ENCODE results near the gene DLG2. TPM values are rescaled to one million over a fixed set of nuclear protein-coding genes. Genes with fewer than 3 reads are reported as not detected.

DLG2 gene
- total RNA-seq, 3 donors from 2014 or later: 4.3 to 12.3 (median 6.9) TPM

DNA sequence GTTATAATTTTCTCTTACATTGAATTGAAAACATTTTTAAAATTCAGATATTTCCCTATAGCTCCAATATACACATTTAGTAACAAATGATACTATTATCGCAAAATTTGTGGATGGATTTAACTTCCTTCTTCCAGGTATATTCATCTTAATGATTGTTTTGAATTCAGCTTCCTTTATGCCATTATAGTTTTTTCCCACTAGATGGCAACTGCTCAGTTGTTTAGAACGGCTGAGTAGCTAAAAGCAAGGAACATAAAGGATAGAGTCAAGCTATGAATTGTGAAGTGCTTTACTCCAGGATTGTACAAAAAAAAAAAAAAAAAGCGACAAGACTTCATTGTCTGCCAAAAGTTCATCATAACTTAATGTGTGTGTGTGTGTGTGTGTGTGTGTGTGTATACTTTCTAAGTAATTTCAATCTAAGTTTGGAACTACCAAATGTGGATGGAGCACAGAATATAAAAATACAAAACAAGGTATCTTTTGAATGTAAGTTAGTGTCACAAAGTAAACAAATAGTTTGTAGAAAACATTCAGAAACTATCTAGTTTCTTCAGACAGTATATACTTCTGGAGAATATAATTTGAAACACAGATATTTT, 846.4 kb downstream of the DLG2 start:
- Histone ChIP-seq H3K27ac (no peak overlapping the region), H3K36me3 (no peaks in the 10 kb centered on the region), H3K27me3 (no peaks in the 10 kb centered on the region), H3K4me3 (no peak overlapping the region), H3K4me1 (no peaks in the 10 kb centered on the region), H3K9me3 (no peaks in the 10 kb centered on the region)
- TF ChIP-seq, protein P1, sequence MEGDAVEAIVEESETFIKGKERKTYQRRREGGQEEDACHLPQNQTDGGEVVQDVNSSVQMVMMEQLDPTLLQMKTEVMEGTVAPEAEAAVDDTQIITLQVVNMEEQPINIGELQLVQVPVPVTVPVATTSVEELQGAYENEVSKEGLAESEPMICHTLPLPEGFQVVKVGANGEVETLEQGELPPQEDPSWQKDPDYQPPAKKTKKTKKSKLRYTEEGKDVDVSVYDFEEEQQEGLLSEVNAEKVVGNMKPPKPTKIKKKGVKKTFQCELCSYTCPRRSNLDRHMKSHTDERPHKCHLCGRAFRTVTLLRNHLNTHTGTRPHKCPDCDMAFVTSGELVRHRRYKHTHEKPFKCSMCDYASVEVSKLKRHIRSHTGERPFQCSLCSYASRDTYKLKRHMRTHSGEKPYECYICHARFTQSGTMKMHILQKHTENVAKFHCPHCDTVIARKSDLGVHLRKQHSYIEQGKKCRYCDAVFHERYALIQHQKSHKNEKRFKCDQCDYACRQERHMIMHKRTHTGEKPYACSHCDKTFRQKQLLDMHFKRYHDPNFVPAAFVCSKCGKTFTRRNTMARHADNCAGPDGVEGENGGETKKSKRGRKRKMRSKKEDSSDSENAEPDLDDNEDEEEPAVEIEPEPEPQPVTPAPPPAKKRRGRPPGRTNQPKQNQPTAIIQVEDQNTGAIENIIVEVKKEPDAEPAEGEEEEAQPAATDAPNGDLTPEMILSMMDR (IDR thresholded peaks at IDR 0.05): peak in 2 of 3 donors; percentile 9 to 30
- TF ChIP-seq POLR2AphosphoS5 (IDR thresholded peaks at IDR 0.05): no peak
- intact Hi-C loops (cut with DNase I; ENCODE audit: low total_unique reads): no loop called here
- no peak for DNase-seq (ENCODE audit: low spot score in 2 of 2)

DNA sequence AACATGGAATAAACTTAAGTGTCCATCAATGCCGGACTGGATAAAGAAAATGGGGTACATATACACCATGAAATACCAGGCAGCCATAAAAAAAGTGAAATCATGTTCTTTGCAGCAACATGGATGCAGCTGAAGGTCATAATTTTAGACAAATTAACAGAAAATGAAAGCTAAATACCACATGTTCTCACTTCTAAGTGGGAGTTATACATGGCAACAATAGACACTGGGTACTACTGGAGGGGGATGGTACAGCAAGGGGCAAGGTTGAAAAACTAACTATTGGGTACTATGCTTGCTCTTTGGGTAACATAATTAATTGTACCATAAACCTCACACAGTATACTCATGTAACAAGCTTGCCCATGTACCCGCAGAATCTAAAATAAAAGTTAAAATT, 851.6 kb downstream of the DLG2 start:
- Histone ChIP-seq H3K36me3 (no peaks in the 10 kb centered on the region), H3K27ac (no peak overlapping the region), H3K9me3 (peaks cover 2 to 8% of the 10 kb centered on the region in 2 donors), H3K4me3 (no peak overlapping the region), H3K4me1 (no peaks in the 10 kb centered on the region), H3K27me3 (no peaks in the 10 kb centered on the region)
- TF ChIP-seq, protein P1 (IDR thresholded peaks at IDR 0.05): no peak
- TF ChIP-seq POLR2AphosphoS5 (IDR thresholded peaks at IDR 0.05) (no peak), POLR2A (IDR thresholded peaks at IDR 0.05) (no peak)
- DNase-seq (ENCODE audit: low spot score in 2 of 2): no peak
- intact Hi-C loops (cut with DNase I; ENCODE audit: low total_unique reads): no loop called here

DNA sequence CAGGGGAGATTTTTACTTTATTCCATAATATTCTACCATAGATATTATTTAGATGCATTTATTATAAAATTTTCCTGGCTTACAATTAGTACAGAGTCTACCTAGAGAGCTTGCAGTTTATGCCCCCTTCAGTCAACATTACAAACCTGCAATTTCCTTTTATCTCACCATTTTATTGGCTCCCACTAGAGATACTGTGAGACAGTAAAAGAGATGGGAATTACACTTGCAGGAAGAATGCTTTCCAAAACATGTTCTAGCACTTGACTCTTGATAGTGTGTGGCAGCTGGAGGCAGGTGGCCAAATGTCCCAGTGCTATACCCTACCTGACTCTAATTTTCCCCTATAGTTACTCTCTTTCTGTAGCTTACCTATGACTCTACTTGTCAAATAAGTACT, 863.2 kb downstream of the DLG2 start:
- intact Hi-C loops (cut with DNase I; ENCODE audit: low total_unique reads): no loop called here
- no peaks in the 10 kb centered on the region for H3K4me1 ChIP-seq
- no peak overlapping the region for H3K4me3 ChIP-seq
- no peaks in the 10 kb centered on the region for H3K27me3 ChIP-seq
- no peaks in the 10 kb centered on the region for H3K36me3 ChIP-seq
- no peak for DNase-seq (ENCODE audit: low spot score in 2 of 2)
- TF ChIP-seq POLR2AphosphoS5 (IDR thresholded peaks at IDR 0.05) (no peak), POLR2A (IDR thresholded peaks at IDR 0.05) (no peak)
- TF ChIP-seq, protein P1 (IDR thresholded peaks at IDR 0.05): no peak
- no peak overlapping the region for H3K27ac ChIP-seq
- peaks cover 0 to 4% of the 10 kb centered on the region in 2 donors for H3K9me3 ChIP-seq

DNA sequence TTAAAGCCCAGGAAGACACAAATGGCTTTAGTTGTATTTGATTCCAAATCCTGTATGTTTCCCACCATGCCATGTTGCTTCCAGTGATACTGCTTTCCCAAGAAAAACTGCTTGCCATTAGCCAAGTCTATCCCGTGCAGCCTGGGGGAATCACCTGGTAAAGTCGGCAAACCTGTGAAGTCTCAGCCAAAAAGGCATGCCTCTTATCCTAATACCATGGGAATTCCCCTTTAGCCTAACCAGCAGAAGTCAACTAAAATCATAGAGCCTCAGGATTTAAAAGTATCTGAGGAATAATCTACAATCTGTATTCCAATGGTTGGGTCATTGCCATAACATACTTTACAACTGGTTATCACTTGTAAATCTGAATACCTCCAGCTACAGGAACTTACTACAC, 869.4 kb downstream of the DLG2 start:
- no peaks in the 10 kb centered on the region for H3K9me3 ChIP-seq
- no peaks in the 10 kb centered on the region for H3K27me3 ChIP-seq
- intact Hi-C loops (cut with DNase I; ENCODE audit: low total_unique reads): no loop called here
- H3K36me3 ChIP-seq: no peaks in the 10 kb centered on the region
- no peak overlapping the region for H3K27ac ChIP-seq
- H3K4me1 ChIP-seq: no peaks in the 10 kb centered on the region
- no peak overlapping the region for H3K4me3 ChIP-seq
- no peak for DNase-seq (ENCODE audit: low spot score in 2 of 2)
- TF ChIP-seq, protein P1 (IDR thresholded peaks at IDR 0.05): no peak
- TF ChIP-seq POLR2A (IDR thresholded peaks at IDR 0.05) (no peak), POLR2AphosphoS5 (IDR thresholded peaks at IDR 0.05) (no peak)

DNA sequence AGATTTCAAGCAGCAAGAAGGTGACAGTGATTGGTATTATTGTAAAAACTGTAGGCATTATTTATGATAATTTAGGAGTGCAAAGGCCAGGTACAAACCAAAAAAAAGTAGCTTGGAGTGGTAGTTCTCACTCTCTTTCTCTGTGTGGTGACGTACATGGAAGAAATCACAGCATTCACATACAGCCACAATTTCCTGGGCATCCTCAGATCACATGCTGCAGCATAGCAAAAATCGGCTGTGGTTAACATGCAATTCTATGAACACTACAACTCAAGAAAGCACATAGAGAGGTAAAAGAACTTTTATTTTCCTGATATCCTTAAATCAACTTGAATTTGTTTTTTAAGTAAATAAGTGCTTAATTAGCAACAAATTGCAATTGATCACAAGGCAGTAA, 875.8 kb downstream of the DLG2 start:
- H3K27ac ChIP-seq: no peak overlapping the region
- no peaks in the 10 kb centered on the region for H3K9me3 ChIP-seq
- no peaks in the 10 kb centered on the region for H3K36me3 ChIP-seq
- no peak for DNase-seq (ENCODE audit: low spot score in 2 of 2)
- H3K27me3 ChIP-seq: no peaks in the 10 kb centered on the region
- H3K4me1 ChIP-seq: no peaks in the 10 kb centered on the region
- H3K4me3 ChIP-seq: no peak overlapping the region
- intact Hi-C loops (cut with DNase I; ENCODE audit: low total_unique reads): no loop called here
- TF ChIP-seq POLR2AphosphoS5 (IDR thresholded peaks at IDR 0.05) (no peak), POLR2A (IDR thresholded peaks at IDR 0.05) (no peak)
- TF ChIP-seq, protein P1 (IDR thresholded peaks at IDR 0.05): no peak
